Measurements from ENCODE around the gene SSR3.
"Not testable (repeated sequence)": the region's sequence is repeated elsewhere in the genome, so short reads cannot be mapped to it uniquely, and the experiment has no call there.

SSR3 gene

GRCh38 chr3:156554842-156555687 lies at the start of gene SSR3:
Gene SSR3, minus strand, starts transcription at chr3:156555117. Its CDS starts 28 bp downstream, at chr3:156555089.
- DNase-seq = peak; percentile 98 to 100 (median 99)
- intact Hi-C loops (cut with DNase I) = loop anchor here (2.0 to 10.0 kb wide), 2 partner anchors 120 to 580 kb away; partner anchors contain the start of gene TIPARP

- intact Hi-C loops (cut with DNase I) = no loop called here
Observed at GRCh38 chr3:156604064-156604641, 49.2 kb upstream of the SSR3 start.

DNA sequence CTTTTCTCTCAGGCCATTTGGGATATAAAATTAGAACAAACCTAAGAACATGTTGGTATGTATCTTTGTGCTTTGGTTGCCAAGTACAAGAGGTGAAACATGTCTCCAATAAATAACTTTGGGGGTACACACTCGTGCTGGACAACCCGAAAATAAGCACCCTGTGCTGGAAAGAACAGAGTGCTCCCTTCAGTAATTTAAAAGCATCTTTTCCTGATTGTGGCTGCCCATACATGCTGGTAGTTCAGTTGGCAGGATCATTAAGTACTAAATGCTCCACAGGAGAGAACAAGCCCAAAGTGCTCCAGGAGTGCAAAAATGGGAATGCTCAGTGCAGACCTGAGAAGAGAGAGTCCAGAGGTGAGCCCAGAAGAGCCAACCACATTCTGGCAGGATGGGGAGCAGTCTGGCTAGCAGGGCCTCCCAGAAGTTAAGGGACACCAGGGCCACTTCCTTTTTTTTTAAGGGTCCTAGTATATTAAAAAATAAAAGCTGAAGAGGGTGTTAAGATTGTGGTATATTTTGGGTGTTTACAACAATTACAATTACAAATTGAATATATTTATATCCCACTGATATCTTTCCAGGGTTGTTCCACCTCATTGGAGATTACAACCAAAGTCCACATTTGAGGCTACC lies 48.6 kb upstream of the SSR3 start:
- DNase-seq = no peak
- intact Hi-C loops (cut with DNase I) = no loop called here

More at GRCh38 chr3:156604064-156604641, 49.2 kb upstream of the SSR3 start:
- no peak for DNase-seq

- DNase-seq = no peak
- intact Hi-C loops (cut with DNase I) = no loop called here
Observed at GRCh38 chr3:156602424-156602823, 47.5 kb upstream of the SSR3 start.

- no peak for DNase-seq
- intact Hi-C loops (cut with DNase I) = no loop called here
Observed at GRCh38 chr3:156601497-156601896, 46.6 kb upstream of the SSR3 start.

- DNase-seq = no peak
- intact Hi-C loops (cut with DNase I) = no loop called here
Observed at GRCh38 chr3:156600834-156601233, 45.9 kb upstream of the SSR3 start.

- intact Hi-C loops (cut with DNase I) = no loop called here
- no peak for DNase-seq
Observed at GRCh38 chr3:156599089-156599874, 44.4 kb upstream of the SSR3 start.

- no peak for DNase-seq
- intact Hi-C loops (cut with DNase I) = no loop called here
Observed at GRCh38 chr3:156598413-156598812, 43.5 kb upstream of the SSR3 start.

DNA sequence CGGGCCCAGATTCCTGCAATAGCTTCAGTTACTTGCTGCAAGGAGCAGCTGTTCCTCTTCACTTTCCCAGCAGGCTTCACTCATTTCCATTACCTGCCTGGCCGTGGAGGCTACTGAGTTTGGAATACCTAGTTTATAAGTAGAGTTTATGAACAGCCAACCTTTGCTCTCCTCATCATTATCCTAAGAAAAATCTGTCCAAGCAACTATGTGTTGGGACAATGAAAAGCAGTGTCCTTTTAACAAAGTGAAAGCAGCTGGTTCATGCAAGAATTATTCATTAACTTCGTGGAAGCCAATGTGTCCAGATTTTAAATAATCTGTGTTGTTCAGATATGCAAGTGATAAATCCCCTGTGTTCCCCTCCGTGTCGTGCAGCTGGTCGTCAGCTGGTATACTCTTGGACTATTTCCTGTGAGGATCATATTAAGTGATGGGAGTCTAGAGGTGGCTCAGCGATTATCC lies 39.3 kb upstream of the SSR3 start:
- intact Hi-C loops (cut with DNase I) = no loop called here
- DNase-seq = no peak

GRCh38 chr3:156593814-156594213 lies 38.9 kb upstream of the SSR3 start:
- no peak for DNase-seq
- intact Hi-C loops (cut with DNase I) = no loop called here

DNA sequence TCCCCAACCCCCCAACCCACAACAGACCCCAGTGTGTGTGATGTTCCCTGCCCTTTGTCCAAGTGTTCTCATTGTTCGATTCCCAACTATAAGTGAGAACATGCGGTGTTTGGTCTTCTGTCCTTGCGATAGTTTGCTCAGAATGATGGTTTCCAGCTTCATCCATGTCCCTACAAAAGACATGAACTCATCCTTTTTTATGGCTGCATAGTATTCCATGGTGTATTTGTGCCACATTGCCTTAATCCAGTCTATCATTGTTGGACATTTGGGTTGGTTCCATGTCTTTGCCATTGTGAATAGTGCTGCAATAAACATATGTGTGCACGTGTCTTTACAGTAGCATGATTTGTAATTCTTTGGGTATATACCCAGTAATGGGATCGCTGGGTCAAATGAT lies 34.9 kb upstream of the SSR3 start:
- intact Hi-C loops (cut with DNase I); DNase-seq: not testable (repeated sequence)

GRCh38 chr3:156587760-156588069 lies 32.8 kb upstream of the SSR3 start:
- intact Hi-C loops (cut with DNase I) = no loop called here

DNA sequence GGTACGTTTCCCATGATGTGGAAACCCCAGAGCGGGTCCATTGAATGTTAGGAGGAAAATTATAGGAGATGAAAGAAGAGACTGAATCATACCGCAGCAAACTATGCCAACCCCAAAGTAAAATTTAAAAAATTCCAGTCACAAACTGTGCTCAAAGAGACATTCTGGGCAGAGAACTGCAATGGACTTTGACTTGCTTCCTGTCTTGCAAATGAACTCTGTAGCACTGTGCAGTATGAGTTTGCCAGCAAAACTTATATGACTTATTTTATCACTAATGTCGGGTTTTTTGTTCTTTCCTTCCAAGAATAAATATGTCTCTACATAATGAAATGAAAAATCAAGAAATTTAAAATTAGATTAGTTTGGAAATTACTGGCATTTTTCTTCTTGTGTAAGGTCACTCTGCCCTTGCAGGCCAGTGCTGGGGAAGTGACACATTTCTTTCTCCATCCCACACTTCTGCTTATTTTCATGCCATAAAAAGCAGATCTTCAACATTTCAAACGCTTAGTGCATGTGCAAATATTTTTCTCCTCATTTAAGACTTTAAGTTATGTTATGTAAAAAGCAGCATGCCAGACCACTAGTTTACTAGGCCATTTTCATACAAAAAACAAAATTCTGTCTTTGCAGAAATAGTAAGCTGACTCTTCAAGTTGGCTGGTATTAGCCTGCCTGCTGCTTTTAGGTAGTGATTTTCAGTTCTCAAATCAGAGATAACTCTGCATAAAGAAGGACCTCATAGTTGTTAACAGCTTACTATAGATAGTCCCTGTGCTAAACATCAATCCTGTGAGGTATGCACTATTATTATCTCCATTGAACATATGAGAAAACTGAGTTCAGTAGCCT lies 32.2 kb upstream of the SSR3 start:
- intact Hi-C loops (cut with DNase I) = no loop called here
- DNase-seq = peak in 1 of 42 donors; percentile 58

More at GRCh38 chr3:156587760-156588069, 32.8 kb upstream of the SSR3 start:
- DNase-seq = no peak

DNA sequence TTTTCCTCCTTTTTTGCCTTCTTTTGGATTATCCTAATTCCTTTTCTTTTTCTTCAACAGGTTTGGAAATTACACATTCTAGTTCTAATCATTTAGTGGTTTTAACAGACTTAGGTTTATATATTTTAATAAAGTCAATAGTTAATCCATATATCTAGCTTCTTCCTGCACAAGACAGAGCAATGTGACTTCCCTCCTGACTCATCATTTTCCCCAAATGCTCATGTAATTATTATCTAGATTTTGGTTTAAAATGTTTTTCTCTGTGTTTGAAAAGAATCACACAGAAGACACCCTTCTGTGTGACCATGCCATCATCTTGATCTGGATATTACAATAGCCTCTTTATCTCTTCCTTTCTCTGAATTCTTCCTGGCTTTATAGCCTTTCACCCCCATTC lies 28.6 kb upstream of the SSR3 start:
- intact Hi-C loops (cut with DNase I) = no loop called here
- no peak for DNase-seq

DNA sequence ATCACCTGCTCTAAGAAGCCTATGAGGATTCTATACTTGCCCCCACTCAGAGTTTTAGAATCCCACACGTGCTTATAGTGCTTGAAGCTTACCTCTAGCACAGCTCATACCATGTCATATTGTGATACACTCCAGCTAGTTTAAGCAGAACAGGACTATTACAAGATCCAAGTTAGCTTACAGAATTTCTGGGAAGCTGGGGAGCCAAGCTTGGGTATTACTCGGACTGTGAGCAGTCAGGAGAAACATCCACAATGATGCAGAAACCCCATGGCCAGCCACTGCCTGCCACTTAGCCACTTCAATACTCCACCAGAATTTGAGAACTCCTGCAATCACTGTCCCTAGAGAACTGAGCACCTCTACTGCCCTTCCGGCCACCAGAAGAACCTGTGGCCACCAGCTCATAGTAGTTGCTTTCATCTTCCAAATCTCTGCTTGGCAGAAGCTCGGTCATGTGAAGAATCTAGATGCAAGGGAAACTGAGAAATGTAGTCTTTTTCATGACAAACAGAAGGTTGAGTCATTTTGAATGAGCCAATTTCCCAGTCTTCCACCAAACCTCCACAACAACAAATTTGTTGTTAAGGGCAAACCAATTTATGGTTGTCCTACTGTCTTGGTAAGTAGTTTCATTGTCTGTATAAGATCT lies 27.7 kb upstream of the SSR3 start:
- intact Hi-C loops (cut with DNase I) = no loop called here
- no peak for DNase-seq

- intact Hi-C loops (cut with DNase I) = no loop called here
- no peak for DNase-seq
Observed at GRCh38 chr3:156581954-156582353, 27.0 kb upstream of the SSR3 start.

DNA sequence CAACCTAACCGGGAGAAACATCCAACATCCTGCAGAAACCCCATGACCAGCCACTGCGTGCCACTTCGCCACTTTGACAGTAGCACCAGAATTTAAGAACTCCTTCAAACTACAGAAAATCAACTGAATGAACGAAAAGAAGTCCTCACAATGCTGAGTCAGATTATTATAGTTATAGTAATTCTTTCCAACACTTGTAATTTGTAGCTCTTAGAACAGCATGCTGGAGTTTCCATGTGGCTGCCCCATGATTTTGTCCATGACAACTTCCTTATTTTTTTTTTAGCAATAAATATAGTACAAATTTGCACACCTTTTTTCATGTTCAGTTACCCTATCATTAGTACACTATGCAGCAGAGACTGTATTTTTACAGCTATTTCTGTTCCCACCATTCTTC lies 26.1 kb upstream of the SSR3 start:
- no peak for DNase-seq
- intact Hi-C loops (cut with DNase I) = no loop called here

GRCh38 chr3:156579427-156579851 lies 24.5 kb upstream of the SSR3 start:
- no peak for DNase-seq
- intact Hi-C loops (cut with DNase I) = no loop called here
